Measurements from ENCODE around the gene CYREN.
"Not testable (repeated sequence)": the region's sequence is repeated elsewhere in the genome, so short reads cannot be mapped to it uniquely, and the experiment has no call there.

The CYREN gene

GRCh38 chr7:135158141-135158655 is 12.3 kb downstream of the CYREN start:
- no peak for DNase-seq

- no peak for DNase-seq
Measured at GRCh38 chr7:135156290-135156689, 14.2 kb downstream of the CYREN start.

GRCh38 chr7:135154734-135155133 is 15.8 kb downstream of the CYREN start:
- no peak for DNase-seq

- DNase-seq: no peak
Measured at GRCh38 chr7:135152442-135152841, 18.1 kb downstream of the CYREN start.

GRCh38 chr7:135151533-135151932 is 19.0 kb downstream of the CYREN start:
- DNase-seq: no peak

- no peak for DNase-seq
Measured at GRCh38 chr7:135151132-135151531, 19.4 kb downstream of the CYREN start.

GRCh38 chr7:135150072-135150782 is 20.3 kb downstream of the CYREN start:
- no peak for DNase-seq

- DNase-seq: no peak
Measured at GRCh38 chr7:135147899-135148721, 22.4 kb downstream of the CYREN start, which contains the start of gene TMEM140. TMEM140 (plus strand) TSS chr7:135148072; CDS start chr7:135164442, 16,370 bp downstream.

- DNase-seq: no peak
Measured at GRCh38 chr7:135147341-135147898, 23.1 kb downstream of the CYREN start.

- DNase-seq: no peak
Measured at GRCh38 chr7:135143885-135144668, 26.4 kb downstream of the CYREN start.

- no peak for DNase-seq
Measured at GRCh38 chr7:135129579-135129978, 40.9 kb downstream of the CYREN start.

GRCh38 chr7:135128931-135129330 is 41.6 kb downstream of the CYREN start:
- DNase-seq: no peak

GRCh38 chr7:135124631-135125030 is 45.9 kb downstream of the CYREN start:
- not testable (repeated sequence) for DNase-seq

GRCh38 chr7:135121868-135122267 is 48.6 kb downstream of the CYREN start:
- no peak for DNase-seq

- DNase-seq: no peak
Measured at GRCh38 chr7:135117096-135117495, 53.4 kb downstream of the CYREN start.

All from SHP77 treated with DMSO at 0.1 percent for 48 hours (cell line).